Left ventricle myocardium inferior (tissue), 1 donor: Measurements from ENCODE around the gene ORC5. TPM values are rescaled to one million over a fixed set of nuclear protein-coding genes. Genes with fewer than 3 reads are reported as not detected.
"Not testable (repeated sequence)": the region's sequence is repeated elsewhere in the genome, so short reads cannot be mapped to it uniquely, and the experiment has no call there.

Experiments
- DNase-seq: peaks from one replicate; pipeline ENCODE4 v3.0.0-alpha.2; 2020
- H3K27ac ChIP-seq: fragments of 200-600 bp; replicated peaks from 2 replicates; pipeline ENCODE4 v1.8.0; 2021
- H3K27me3 ChIP-seq: fragments of 200-600 bp; 2 replicates; pipeline ENCODE4 v1.8.0; 2021; ENCODE audit warnings: low read depth
- H3K36me3 ChIP-seq: fragments of 200-600 bp; 2 replicates; pipeline ENCODE4 v1.8.0; 2021
- H3K4me1 ChIP-seq: fragments of 200-600 bp; 2 replicates; pipeline ENCODE4 v1.8.0; 2021
- H3K4me3 ChIP-seq: fragments of 200-600 bp; 2 replicates; pipeline ENCODE4 v1.8.0; 2021; ENCODE audit warnings: mild to moderate bottlenecking, moderate library complexity
- H3K9me3 ChIP-seq: fragments of 200-600 bp; replicated peaks from 2 replicates; pipeline ENCODE4 v1.8.0; 2021
- intact Hi-C: fragments of 100-400 bp; cut with micrococcal nuclease; formaldehyde crosslinking; loops from one replicate; pipeline ENCODE4 v1.11.0; 2022
- total RNA-seq: library from RNA; stranded (reverse); fragmentation: NEBNext Ultra II Directional; extraction: Animal tissue kit (Norgen Biotek cat#: 25700); gene quantifications from one replicate; pipeline ENCODE4 v1.2.1, GENCODE V29; 2021
- TF ChIP-seq, protein P1 (sequence below): fragments of 200-600 bp; IDR thresholded peaks from 2 replicates; pipeline ENCODE4 v1.8.0; 2021; ENCODE audit warnings: antibody characterized with exemption, mild to moderate bottlenecking, borderline replicate concordance
- donor health status: DM: no; HTN: yes; CAD: no; lungs with severe emphysema.

ORC5 gene
- total RNA-seq, 1 donor from 2014 or later, result 8.5 TPM

DNA sequence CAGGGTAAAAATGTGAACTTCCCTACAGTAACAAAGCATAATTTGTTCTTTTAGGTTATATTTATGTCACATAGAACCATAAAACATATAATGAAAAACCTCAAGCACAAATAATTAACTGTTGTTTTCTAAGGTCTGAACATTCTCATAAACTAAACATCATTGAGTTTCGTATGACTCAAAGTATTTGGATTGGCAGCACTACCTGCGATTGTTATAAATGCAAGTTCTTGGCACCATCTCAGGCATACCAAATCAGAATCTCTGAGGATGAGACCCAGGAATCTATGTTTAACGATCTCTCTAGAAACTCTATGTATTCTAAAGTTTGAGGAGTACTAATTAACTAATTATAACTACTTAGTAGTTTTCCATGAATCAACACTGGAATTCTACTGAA is 22.5 kb downstream of the ORC5 start:
- no peaks in the 10 kb centered on the region for H3K27me3 ChIP-seq
- H3K9me3 ChIP-seq, result no peaks in the 10 kb centered on the region
- no peak overlapping the region for H3K27ac ChIP-seq
- peaks cover 76% of the 10 kb centered on the region for H3K36me3 ChIP-seq
- no peak for DNase-seq
- intact Hi-C loops, result no loop called here
- peaks cover 3% of the 10 kb centered on the region for H3K4me1 ChIP-seq
- TF ChIP-seq, protein P1, sequence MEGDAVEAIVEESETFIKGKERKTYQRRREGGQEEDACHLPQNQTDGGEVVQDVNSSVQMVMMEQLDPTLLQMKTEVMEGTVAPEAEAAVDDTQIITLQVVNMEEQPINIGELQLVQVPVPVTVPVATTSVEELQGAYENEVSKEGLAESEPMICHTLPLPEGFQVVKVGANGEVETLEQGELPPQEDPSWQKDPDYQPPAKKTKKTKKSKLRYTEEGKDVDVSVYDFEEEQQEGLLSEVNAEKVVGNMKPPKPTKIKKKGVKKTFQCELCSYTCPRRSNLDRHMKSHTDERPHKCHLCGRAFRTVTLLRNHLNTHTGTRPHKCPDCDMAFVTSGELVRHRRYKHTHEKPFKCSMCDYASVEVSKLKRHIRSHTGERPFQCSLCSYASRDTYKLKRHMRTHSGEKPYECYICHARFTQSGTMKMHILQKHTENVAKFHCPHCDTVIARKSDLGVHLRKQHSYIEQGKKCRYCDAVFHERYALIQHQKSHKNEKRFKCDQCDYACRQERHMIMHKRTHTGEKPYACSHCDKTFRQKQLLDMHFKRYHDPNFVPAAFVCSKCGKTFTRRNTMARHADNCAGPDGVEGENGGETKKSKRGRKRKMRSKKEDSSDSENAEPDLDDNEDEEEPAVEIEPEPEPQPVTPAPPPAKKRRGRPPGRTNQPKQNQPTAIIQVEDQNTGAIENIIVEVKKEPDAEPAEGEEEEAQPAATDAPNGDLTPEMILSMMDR, result no peak
- no peak overlapping the region for H3K4me3 ChIP-seq

DNA sequence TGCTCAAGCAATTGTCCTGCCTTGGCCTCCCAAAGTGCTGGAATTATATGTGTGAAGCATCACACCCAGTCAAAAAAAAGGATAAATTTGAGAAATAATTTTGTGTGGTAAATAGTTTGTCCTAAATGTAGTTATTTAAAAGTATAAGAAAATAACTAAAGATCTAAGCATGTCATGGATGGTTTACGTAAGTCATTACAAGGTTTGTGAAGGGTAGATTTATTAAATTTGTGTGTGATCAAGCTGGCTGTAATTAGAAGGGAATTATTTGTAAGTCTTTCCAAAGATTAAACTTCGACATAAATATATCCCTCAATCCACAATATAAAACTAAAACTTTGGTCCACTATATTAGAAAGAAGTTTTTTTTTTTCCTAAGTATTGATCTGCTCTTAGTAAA is 28.6 kb downstream of the ORC5 start:
- no peaks in the 10 kb centered on the region for H3K4me1 ChIP-seq
- intact Hi-C loops, result no loop called here
- no peak overlapping the region for H3K27ac ChIP-seq
- H3K4me3 ChIP-seq, result no peak overlapping the region
- peaks cover 5% of the 10 kb centered on the region for H3K9me3 ChIP-seq
- H3K36me3 ChIP-seq, result peaks cover 53% of the 10 kb centered on the region
- TF ChIP-seq, protein P1, result no peak
- H3K27me3 ChIP-seq, result no peaks in the 10 kb centered on the region
- DNase-seq, result no peak

DNA sequence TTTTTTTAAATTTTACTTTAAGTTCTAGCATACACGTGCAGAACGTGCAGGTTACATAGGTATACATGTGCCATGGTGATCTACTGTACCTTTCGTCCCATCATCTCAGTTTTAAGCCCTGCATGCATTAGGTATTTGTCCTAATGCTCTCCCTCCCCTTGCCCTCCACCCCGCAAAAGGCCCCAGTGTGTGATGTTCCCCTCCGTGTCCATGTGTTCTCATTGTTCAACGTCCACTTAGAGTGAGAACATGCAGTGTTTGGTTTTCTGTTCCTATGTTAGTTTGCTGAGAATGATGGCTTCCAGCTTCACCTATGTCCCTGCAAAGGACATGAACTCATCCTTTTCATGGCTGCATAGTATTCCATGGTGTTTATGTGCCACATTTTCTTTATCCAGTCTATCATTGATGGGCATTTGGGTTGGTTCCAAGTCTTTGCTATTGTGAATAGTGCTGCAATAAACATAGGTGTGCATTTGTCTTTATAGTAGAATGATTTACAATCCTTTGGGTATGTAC is 30.2 kb downstream of the ORC5 start:
- H3K27me3 ChIP-seq, intact Hi-C loops, H3K27ac ChIP-seq, H3K4me3 ChIP-seq, H3K9me3 ChIP-seq, DNase-seq, H3K4me1 ChIP-seq: not testable (repeated sequence)
- H3K36me3 ChIP-seq, result peaks cover 39% of the 10 kb centered on the region

DNA sequence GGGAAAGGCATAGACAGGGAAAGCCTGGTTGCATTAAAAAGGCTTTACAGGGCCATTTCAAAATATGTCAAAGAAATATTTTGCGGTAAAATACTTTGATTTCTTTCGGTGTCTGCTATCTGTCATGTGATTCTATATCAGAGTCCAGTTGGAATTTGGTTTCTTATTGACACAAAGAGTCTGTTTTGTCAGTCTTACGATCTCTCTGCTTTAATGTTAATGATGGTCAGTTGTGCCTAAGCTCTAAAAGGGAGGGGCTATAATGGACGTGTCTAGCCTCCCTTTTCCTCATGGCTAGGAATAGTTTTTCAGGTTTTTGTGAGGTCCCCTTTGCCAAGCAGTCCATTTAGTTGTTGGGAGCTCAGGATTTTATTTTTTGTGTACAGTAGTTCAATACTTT is 31.5 kb downstream of the ORC5 start:
- Histone ChIP-seq H3K4me1 (no peaks in the 10 kb centered on the region), H3K36me3 (peaks cover 33% of the 10 kb centered on the region), H3K27ac (no peak overlapping the region), H3K27me3 (no peaks in the 10 kb centered on the region), H3K9me3 (peaks cover 5% of the 10 kb centered on the region), H3K4me3 (no peak overlapping the region)
- intact Hi-C loops, result no loop called here
- TF ChIP-seq, protein P1, result no peak
- no peak for DNase-seq

DNA sequence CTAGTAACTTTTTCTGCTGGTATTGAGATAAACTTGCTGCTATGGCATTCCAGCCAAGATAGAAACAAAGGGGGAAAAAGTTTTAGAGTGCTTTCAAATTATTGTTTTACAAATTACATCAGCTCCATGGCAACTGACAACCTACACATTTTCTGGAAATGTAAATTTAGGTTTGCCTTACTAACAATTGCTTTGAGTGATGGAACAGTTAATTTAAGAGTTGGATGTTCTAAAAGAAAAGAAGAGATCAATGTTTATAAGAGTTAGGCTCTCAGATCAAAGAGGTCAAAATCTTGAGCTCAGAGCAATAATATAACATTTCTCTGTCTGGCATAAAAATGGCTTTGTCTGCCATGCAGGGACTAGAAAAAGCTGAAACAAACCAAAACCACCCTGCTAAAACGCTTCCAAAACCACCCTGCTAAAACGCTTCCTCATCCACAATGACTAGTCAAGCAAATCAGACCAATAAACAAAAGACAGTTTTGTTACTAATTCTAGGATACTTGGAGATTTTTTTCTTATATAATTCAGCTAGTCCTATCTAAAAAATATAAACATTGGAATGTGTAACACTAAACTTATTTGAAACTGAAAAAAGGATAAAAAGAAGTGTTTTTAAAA is 32.3 kb downstream of the ORC5 start:
- Histone ChIP-seq H3K4me1 (no peaks in the 10 kb centered on the region), H3K4me3 (no peak overlapping the region), H3K36me3 (peaks cover 26% of the 10 kb centered on the region), H3K27me3 (no peaks in the 10 kb centered on the region), H3K9me3 (peaks cover 5% of the 10 kb centered on the region), H3K27ac (no peak overlapping the region)
- TF ChIP-seq, protein P1, result no peak
- intact Hi-C loops, result no loop called here
- DNase-seq, result no peak

DNA sequence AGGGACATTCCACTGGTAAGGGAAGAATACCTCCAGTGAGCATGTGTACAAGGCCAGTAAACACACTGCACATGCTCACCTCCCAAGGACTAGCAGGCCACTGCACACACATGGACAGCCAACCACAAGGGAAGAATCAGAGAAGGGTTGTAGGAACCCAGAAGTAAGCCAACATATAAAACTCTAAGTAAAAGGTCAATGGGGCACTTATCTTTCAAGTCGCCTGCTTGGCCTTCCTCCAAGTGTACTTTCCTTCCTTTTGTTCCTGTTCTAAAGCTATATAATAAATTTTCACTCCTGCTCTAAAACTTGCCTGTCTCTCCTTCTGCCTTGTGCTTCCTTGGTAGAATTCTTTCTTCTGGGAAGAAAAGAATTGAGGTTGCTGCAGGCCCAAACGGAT is 33.0 kb downstream of the ORC5 start:
- intact Hi-C loops, result no loop called here
- H3K9me3 ChIP-seq, result peaks cover 5% of the 10 kb centered on the region
- no peak for DNase-seq
- H3K4me1 ChIP-seq, result no peaks in the 10 kb centered on the region
- no peaks in the 10 kb centered on the region for H3K27me3 ChIP-seq
- H3K4me3 ChIP-seq, result no peak overlapping the region
- H3K27ac ChIP-seq, result no peak overlapping the region
- peaks cover 20% of the 10 kb centered on the region for H3K36me3 ChIP-seq
- TF ChIP-seq, protein P1, result no peak
